GM12892 (cell line): ENCODE measurements around the gene WFDC8.

Experiments used
- POLR2A ChIP-seq: IDR thresholded peaks from 2 replicates; pipeline ENCODE4 v1.6.1; 2011; ENCODE audit warnings: low read depth, low read length, control low read depth
- POLR2AphosphoS5 ChIP-seq: IDR thresholded peaks from 2 replicates; pipeline ENCODE4 v1.6.1; 2011; ENCODE audit warnings: low read depth, low read length, control low read depth
- TAF1 ChIP-seq: IDR thresholded peaks from 2 replicates; pipeline ENCODE4 v1.6.1; 2011; ENCODE audit warnings: low read depth, mild to moderate bottlenecking, control low read depth, low read length, borderline replicate concordance

GRCh38 chr20:45550765-45551164 is 28.3 kb downstream of the WFDC8 start:
- no peak for TF ChIP-seq POLR2AphosphoS5
- no peak for TF ChIP-seq POLR2A
- no peak for TF ChIP-seq TAF1
